GM12878 (cell line): Measurements from ENCODE around the gene CEP78. TPM values are rescaled to one million over a fixed set of nuclear protein-coding genes. Genes with fewer than 3 reads are reported as not detected.
A peak's percentile ranks its signal among the peaks of the same experiment; 100 is the strongest.

Source experiments
- BCL3 ChIP-seq: IDR thresholded peaks from 2 replicates; pipeline ENCODE4 v1.6.1; 2011; ENCODE audit warnings: borderline replicate concordance, low read depth, mild to moderate bottlenecking, moderate library complexity, low read length; ENCODE audit not compliant: insufficient read depth, poor library complexity, severe bottlenecking
- CUX1 ChIP-seq: IDR thresholded peaks from 2 replicates; pipeline ENCODE4 v1.6.1; 2012; ENCODE audit warnings: improper control_type of control experiment, low read depth, low read length; ENCODE audit not compliant: insufficient replicate concordance
- E2F4 ChIP-seq: IDR thresholded peaks from 2 replicates; pipeline ENCODE4 v1.6.1; 2012; ENCODE audit warnings: low read depth, low read length, improper control_type of control experiment
- GATAD2B ChIP-seq: fragments of 450-650 bp; conservative IDR thresholded peaks from 2 replicates; pipeline ENCODE4 v1.6.1; 2017; ENCODE audit warnings: low read depth, mild to moderate bottlenecking, moderate library complexity
- IKZF2 ChIP-seq, 2 experiments: fragments of 450-650 bp; IDR thresholded peaks; 2 replicates each; pipeline ENCODE4 v1.6.1; 2017; ENCODE audit warnings: mild to moderate bottlenecking in 2 of 2, moderate library complexity in 2 of 2
- NFIC ChIP-seq: IDR thresholded peaks from 2 replicates; pipeline ENCODE4 v1.6.1; 2012; ENCODE audit warnings: low read depth, mild to moderate bottlenecking, inconsistent platforms, low read length, moderate library complexity
- NR2F1 ChIP-seq: fragments of 450-650 bp; conservative IDR thresholded peaks from 2 replicates; pipeline ENCODE4 v1.6.1; 2017; ENCODE audit warnings: mild to moderate bottlenecking
- SMAD1 ChIP-seq: fragments of 450-650 bp; IDR thresholded peaks from 2 replicates; pipeline ENCODE4 v1.6.1; 2018; ENCODE audit warnings: mild to moderate bottlenecking, low read depth; ENCODE audit not compliant: partially characterized antibody
- SMC3 ChIP-seq: IDR thresholded peaks from 2 replicates; pipeline ENCODE4 v1.6.1; 2011; ENCODE audit warnings: low read length, improper control_type of control experiment, borderline replicate concordance
- polyA plus RNA-seq, 11 experiments: library from polyadenylated mRNA; depleted of rRNA in 4 of 11; unstranded in 6 of 11; stranded (reverse) in 5 of 11; fragments of >200 nt; fragmentation: Nextera tagmentation in 4 of 11; fragmentation: Illumina TruSeq in 1 of 11; extraction: Ambion mirVana in 4 of 11; extraction: Trizol in 1 of 11; gene quantifications; 1 replicate in 1 of 11; 2 replicates in 10 of 11; pipeline versions ENCODE4 v1.2.1 to v1.2.3, GENCODE V29; 2011 to 2016; ENCODE audit warnings: inconsistent platforms in 2 of 11, missing spikeins in 2 of 11, low read depth in 1 of 11
- total RNA-seq, 4 experiments: library from RNA; depleted of rRNA in 3 of 4; stranded (reverse); fragments of >200 nt in 3 of 4; fragmentation: Illumina TruSeq in 1 of 4; extraction: Trizol in 1 of 4; gene quantifications; 2 replicates each; pipeline versions ENCODE4 v1.2.1 to v1.2.3, GENCODE V29; 2013 to 2021

CEP78 gene
- total and polyA plus RNA-seq, 10 of the 15 experiments (the other 5 are each of a cell fraction or from before 2014, with no cell fraction given) = 4.1 to 44.9 (median 27.9) TPM

GRCh38 chr9:78261403-78262001 lies 25.6 kb downstream of the CEP78 start (continued):
- TF ChIP-seq CUX1 (no peak), BCL3 (no peak), NR2F1 (no peak), SMAD1 (no peak), GATAD2B (no peak), IKZF2 (IDR thresholded peaks at IDR 0.05) (no peak), NFIC (no peak), E2F4 (no peak), SMC3 (peak; percentile 56; the same call in 1 of the 2 replicates)
